Ectodermal cell (in vitro differentiated cells): Measurements from ENCODE around the gene ABCB9.
A peak's percentile ranks its signal among the peaks of the same experiment; 100 is the strongest.

Experiments used
- H3K27ac ChIP-seq: 2 replicates; pipeline ENCODE4 v1.7.0; 2013; ENCODE audit warnings: mild to moderate bottlenecking, low read depth, low read length; ENCODE audit not compliant: insufficient read depth, poor library complexity, severe bottlenecking
- H3K27me3 ChIP-seq: 2 replicates; pipeline ENCODE4 v1.7.0; 2013; ENCODE audit warnings: mild to moderate bottlenecking, low read length; ENCODE audit not compliant: insufficient read depth, control insufficient read depth, poor library complexity, severe bottlenecking
- H3K36me3 ChIP-seq: one replicate; pipeline ENCODE4 v1.7.0; 2013; ENCODE audit warnings: low read length; ENCODE audit not compliant: control insufficient read depth, insufficient read depth
- H3K4me1 ChIP-seq: one replicate; pipeline ENCODE4 v1.7.0; 2013; ENCODE audit warnings: low read length; ENCODE audit not compliant: control insufficient read depth, insufficient read depth
- H3K4me3 ChIP-seq: 2 replicates; pipeline ENCODE4 v1.7.0; 2013; ENCODE audit warnings: low read depth, low read length, control low read depth; ENCODE audit not compliant: insufficient read depth
- H3K9me3 ChIP-seq: 2 replicates; pipeline ENCODE4 v1.7.0; 2013; ENCODE audit warnings: mild to moderate bottlenecking, low read length, moderate library complexity; ENCODE audit not compliant: control insufficient read depth
- WGBS, 2 experiments: methylation state at CpG; one replicate each; pipeline ENCODE4 v1.1.7; 2013; ENCODE audit warnings: missing lambda C conversion rate in 2 of 2; 5-methylcytosine and 5-hydroxymethylcytosine counted together

Gene ABCB9

GRCh38 chr12:122982477-122982815 is 16.2 kb upstream of the ABCB9 start:
- no peak overlapping the region for H3K27ac ChIP-seq
- H3K27me3 ChIP-seq = no peaks in the 10 kb centered on the region
- 87 to 90% methylated on average over 11 of the region's 11 CpGs for WGBS, 2 experiments
- H3K4me3 ChIP-seq = no peak overlapping the region
- H3K36me3 ChIP-seq = peaks cover 3% of the 10 kb centered on the region
- peaks cover 20% of the 10 kb centered on the region for H3K4me1 ChIP-seq
- no peaks in the 10 kb centered on the region for H3K9me3 ChIP-seq

- H3K4me1 ChIP-seq = peaks cover 20% of the 10 kb centered on the region
- WGBS, 2 experiments = 91% methylated on average over 24 to 25 of the region's 25 CpGs
- H3K9me3 ChIP-seq = no peaks in the 10 kb centered on the region
- no peak overlapping the region for H3K27ac ChIP-seq
- H3K27me3 ChIP-seq = no peaks in the 10 kb centered on the region
- peak overlapping the region; percentile 76 for H3K4me3 ChIP-seq
- peaks cover 3% of the 10 kb centered on the region for H3K36me3 ChIP-seq
These were observed 15.6 kb upstream of the ABCB9 start for GRCh38 chr12:122981587-122982476.

GRCh38 chr12:122981036-122981471 is 14.8 kb upstream of the ABCB9 start:
- peaks cover 3% of the 10 kb centered on the region for H3K36me3 ChIP-seq
- H3K4me1 ChIP-seq = peaks cover 22% of the 10 kb centered on the region
- WGBS, 2 experiments = 2% methylated on average over 40 of the region's 40 CpGs
- no peak overlapping the region for H3K27ac ChIP-seq
- H3K9me3 ChIP-seq = no peaks in the 10 kb centered on the region
- peak overlapping the region; percentile 76 for H3K4me3 ChIP-seq
- no peaks in the 10 kb centered on the region for H3K27me3 ChIP-seq

GRCh38 chr12:122980183-122981035 is 14.1 kb upstream of the ABCB9 start, which contains the start of gene ARL6IP4:
Gene ARL6IP4, plus strand, starts transcription at chr12:122980681. Its CDS starts 459 bp downstream, at chr12:122981140.
- Histone ChIP-seq H3K27ac (no peak within 1 kb of the TSS), H3K4me3 (peak within 1 kb of the TSS; percentile 76), H3K4me1 (peaks cover 25% of the 10 kb centered on the region), H3K36me3 (peaks cover 3% of the 10 kb centered on the region), H3K9me3 (no peaks in the 10 kb centered on the region), H3K27me3 (no peaks in the 10 kb centered on the region)
- 0 to 1% methylated on average over 96 of the region's 96 CpGs for WGBS, 2 experiments

GRCh38 chr12:122979908-122980182 is 13.6 kb upstream of the ABCB9 start:
- Histone ChIP-seq H3K36me3 (peaks cover 3% of the 10 kb centered on the region), H3K4me1 (peaks cover 25% of the 10 kb centered on the region), H3K4me3 (peak overlapping the region; percentile 76), H3K27me3 (no peaks in the 10 kb centered on the region), H3K9me3 (no peaks in the 10 kb centered on the region), H3K27ac (no peak overlapping the region)
- WGBS, 2 experiments = 33 to 35% methylated on average over 7 of the region's 7 CpGs

GRCh38 chr12:122979001-122979907 is 13.0 kb upstream of the ABCB9 start:
- Histone ChIP-seq H3K4me3 (peak overlapping the region; percentile 76), H3K36me3 (peaks cover 3% of the 10 kb centered on the region), H3K9me3 (no peaks in the 10 kb centered on the region), H3K4me1 (peaks cover 25% of the 10 kb centered on the region), H3K27ac (no peak overlapping the region), H3K27me3 (no peaks in the 10 kb centered on the region)
- 81 to 82% methylated on average over 28 of the region's 28 CpGs for WGBS, 2 experiments

- peaks cover 3% of the 10 kb centered on the region for H3K36me3 ChIP-seq
- WGBS, 2 experiments = 93 to 95% methylated on average over 21 of the region's 21 CpGs
These were observed 12.3 kb upstream of the ABCB9 start for GRCh38 chr12:122978507-122978955.

GRCh38 chr12:122977655-122978392 is 11.6 kb upstream of the ABCB9 start:
- 93 to 94% methylated on average over 9 of the region's 9 CpGs for WGBS, 2 experiments
- Histone ChIP-seq H3K9me3 (no peaks in the 10 kb centered on the region), H3K4me3 (no peak overlapping the region), H3K27ac (no peak overlapping the region), H3K4me1 (peaks cover 22% of the 10 kb centered on the region), H3K27me3 (no peaks in the 10 kb centered on the region), H3K36me3 (peaks cover 3% of the 10 kb centered on the region)

More at GRCh38 chr12:122978507-122978955, 12.3 kb upstream of the ABCB9 start:
- peaks cover 22% of the 10 kb centered on the region for H3K4me1 ChIP-seq
- H3K9me3 ChIP-seq = no peaks in the 10 kb centered on the region
- H3K27ac ChIP-seq = no peak overlapping the region
- H3K4me3 ChIP-seq = no peak overlapping the region
- no peaks in the 10 kb centered on the region for H3K27me3 ChIP-seq

- Histone ChIP-seq H3K9me3 (no peaks in the 10 kb centered on the region), H3K27ac (no peak overlapping the region), H3K4me1 (peaks cover 21% of the 10 kb centered on the region), H3K36me3 (no peaks in the 10 kb centered on the region), H3K4me3 (no peak overlapping the region), H3K27me3 (no peaks in the 10 kb centered on the region)
- WGBS, 2 experiments = 95% methylated on average over 6 of the region's 6 CpGs
These were observed 10.9 kb upstream of the ABCB9 start for GRCh38 chr12:122977153-122977552.
